ENCODE measurements around the gene P2RX4.
"Not testable (repeated sequence)": the region's sequence is repeated elsewhere in the genome, so short reads cannot be mapped to it uniquely, and the experiment has no call there.

Gene P2RX4

GRCh38 chr12:121186826-121187225, 23.1 kb upstream of the P2RX4 start:
- no peak for DNase-seq (ENCODE audit: low read depth, low spot score)
- H3K4me3 ChIP-seq (ENCODE audit: low read length), result no peak overlapping the region

DNA sequence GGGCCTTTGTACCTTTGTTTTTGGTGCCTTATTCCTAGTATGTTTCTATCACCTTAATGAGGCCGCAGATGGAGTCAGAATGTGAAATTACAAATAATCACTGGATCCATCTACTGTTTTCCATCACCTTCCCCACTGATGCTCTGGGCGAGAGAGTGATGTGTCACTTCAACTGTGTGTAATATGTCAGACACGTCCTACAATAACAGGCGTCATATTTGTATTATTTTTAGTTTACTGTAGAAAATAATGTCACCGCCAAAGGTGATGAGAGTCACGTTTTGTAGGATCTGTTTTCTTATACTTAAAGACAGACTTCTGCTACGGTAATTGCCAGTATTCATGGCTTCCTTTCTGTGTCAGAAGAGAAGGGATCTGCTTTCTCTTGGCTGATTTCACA, 22.4 kb upstream of the P2RX4 start:
- no peak overlapping the region for H3K4me3 ChIP-seq (ENCODE audit: low read length)
- no peak for DNase-seq (ENCODE audit: low read depth, low spot score)

DNA sequence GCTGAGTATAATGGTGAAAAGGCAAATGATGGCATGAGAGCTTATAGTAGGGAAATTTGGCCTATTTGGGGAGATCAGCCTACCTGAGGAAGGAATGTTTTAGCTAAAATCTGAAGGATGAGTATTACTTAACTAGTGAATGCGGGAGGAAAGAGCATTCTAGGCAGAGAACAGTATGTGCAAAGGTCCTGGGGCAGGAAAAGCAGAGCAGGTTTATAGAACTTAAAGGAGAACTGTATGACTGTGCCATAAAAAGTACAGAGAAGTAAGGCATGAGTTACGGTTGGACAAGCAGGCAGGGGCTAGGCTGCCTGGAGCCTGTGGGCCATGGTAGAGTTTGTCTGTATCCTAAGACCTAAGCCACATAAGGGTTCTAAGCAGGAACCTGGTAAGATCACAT, 21.7 kb upstream of the P2RX4 start:
- H3K4me3 ChIP-seq (ENCODE audit: low read length), result no peak overlapping the region
- DNase-seq (ENCODE audit: low read depth, low spot score), result no peak

DNA sequence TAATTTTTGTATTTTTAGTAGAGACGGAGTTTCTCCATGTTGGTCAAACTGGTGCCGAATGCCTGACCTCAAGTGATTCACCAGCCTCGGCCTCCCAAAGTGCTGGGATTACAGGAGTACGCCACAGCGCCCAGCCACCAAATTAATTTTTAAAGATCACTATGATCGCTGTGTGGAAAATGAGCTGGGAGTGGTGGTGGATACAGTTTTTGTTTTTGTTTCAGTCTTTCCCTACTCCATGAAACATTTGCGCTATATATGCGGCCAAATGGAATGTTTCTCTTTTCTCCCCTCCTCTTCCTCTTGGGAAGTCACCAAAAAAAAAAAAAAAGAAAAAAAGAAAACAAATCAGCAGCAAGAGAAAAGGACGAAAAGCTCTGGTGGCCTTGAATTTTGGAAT, 20.8 kb upstream of the P2RX4 start:
- DNase-seq (ENCODE audit: low read depth, low spot score), result no peak
- no peak overlapping the region for H3K4me3 ChIP-seq (ENCODE audit: low read length)

- no peak overlapping the region for H3K4me3 ChIP-seq (ENCODE audit: low read length)
- DNase-seq (ENCODE audit: low read depth, low spot score), result no peak
Observed at GRCh38 chr12:121189619-121190155, 20.2 kb upstream of the P2RX4 start.

DNA sequence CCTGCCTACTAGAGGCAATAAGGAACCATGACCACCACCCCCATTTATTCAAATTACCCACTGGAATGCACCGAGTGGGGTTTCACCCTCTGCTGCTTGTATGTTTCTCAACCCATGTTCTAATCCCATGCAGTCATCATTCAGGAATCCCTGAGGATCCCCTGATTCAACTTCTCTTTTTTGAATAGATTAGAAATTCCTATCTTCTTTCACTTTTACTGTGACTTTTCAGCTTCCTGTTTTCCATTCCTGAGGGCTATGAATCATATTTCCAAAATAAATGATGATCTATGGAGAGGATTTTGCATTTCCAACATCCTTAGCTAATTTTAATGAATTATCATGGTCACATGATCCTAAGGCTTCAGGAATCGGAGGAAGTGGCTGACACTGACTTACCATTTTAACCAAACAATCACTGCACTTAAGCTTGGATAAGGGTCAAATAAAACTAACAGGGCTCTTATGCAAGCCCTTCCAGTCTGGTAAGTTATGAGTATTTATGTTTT, 19.4 kb upstream of the P2RX4 start:
- DNase-seq (ENCODE audit: low read depth, low spot score), result no peak
- no peak overlapping the region for H3K4me3 ChIP-seq (ENCODE audit: low read length)

DNA sequence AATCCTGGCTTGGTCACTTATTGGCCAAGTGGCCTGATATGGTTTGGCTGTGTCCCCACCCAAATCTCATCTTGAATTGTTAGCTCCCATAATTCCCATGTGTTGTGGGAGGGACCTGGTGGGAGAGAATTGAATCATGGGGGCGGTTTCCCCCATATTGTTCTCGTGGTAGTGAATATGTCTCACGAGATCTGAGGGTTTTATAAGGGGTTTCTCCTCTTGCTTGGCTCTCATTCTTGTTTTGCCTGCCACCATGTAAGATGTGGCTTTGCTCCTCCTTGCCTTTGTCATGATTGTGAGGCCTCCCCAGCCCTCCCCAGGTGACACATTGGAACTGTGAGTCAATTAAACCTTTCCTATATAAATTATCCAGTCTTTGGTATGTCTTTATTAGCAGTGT, 18.8 kb upstream of the P2RX4 start:
- H3K4me3 ChIP-seq (ENCODE audit: low read length), result no peak overlapping the region
- no peak for DNase-seq (ENCODE audit: low read depth, low spot score)

DNA sequence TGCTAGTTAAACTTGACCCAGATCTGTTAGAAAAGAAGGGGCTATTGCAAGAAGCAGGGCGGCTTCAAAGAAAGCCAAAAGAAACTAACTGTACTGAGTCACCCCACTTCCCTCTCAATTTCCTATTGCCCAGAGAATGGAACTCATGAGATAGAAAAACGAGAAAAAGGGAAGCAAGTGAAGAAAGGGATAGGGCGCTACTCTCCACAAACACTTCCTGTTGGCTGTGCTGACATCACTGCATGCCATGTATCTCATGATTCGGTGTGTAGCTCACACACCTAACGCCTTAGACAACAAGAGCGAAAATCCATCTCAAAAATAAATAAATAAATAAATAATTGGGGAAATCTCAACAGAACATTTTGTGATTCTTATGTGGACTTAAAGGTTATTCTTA, 13.0 kb upstream of the P2RX4 start:
- H3K4me3 ChIP-seq (ENCODE audit: low read length), result no peak overlapping the region

DNA sequence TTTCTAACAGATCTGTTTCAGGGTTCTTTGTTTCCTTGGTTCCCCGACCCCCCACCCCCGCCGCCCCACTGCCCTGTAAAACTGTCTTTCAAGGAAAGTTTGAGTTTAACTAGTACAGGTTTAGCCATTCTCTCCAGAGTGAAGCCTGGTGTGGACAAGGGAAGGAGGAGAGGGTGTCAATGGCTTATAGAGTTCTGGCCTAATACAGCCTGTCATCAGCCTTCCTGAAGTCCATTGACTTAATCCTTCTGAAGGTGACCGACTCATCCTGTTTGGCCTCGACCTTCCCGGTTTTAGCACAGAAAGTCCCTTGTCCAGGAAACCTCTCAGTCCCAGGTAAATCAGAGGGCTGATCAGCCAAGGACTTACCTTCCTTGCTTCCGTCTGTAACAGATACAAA, 11.0 kb upstream of the P2RX4 start:
- no peak overlapping the region for H3K4me3 ChIP-seq (ENCODE audit: low read length)
- no peak for DNase-seq (ENCODE audit: low read depth, low spot score)

More for the DNA sequence above, 13.0 kb upstream of the P2RX4 start:
- no peak for DNase-seq (ENCODE audit: low read depth, low spot score)

GRCh38 chr12:121201140-121201539, 8.8 kb upstream of the P2RX4 start:
- not testable (repeated sequence) for DNase-seq (ENCODE audit: low read depth, low spot score); H3K4me3 ChIP-seq (ENCODE audit: low read length)

- no peak overlapping the region for H3K4me3 ChIP-seq (ENCODE audit: low read length)
- DNase-seq (ENCODE audit: low read depth, low spot score), result no peak
Observed at GRCh38 chr12:121202407-121203355, 7.2 kb upstream of the P2RX4 start.

- DNase-seq (ENCODE audit: low read depth, low spot score), result no peak
- no peak overlapping the region for H3K4me3 ChIP-seq (ENCODE audit: low read length)
Observed at GRCh38 chr12:121203482-121203881, 6.4 kb upstream of the P2RX4 start.

- no peak for DNase-seq (ENCODE audit: low read depth, low spot score)
- no peak overlapping the region for H3K4me3 ChIP-seq (ENCODE audit: low read length)
Observed at GRCh38 chr12:121205491-121205890, 4.4 kb upstream of the P2RX4 start.

GRCh38 chr12:121208571-121208970, 1.4 kb upstream of the P2RX4 start:
- not testable (repeated sequence) for DNase-seq (ENCODE audit: low read depth, low spot score); H3K4me3 ChIP-seq (ENCODE audit: low read length)

GRCh38 chr12:121209221-121209620, 708 bp upstream of the P2RX4 start:
- no peak for DNase-seq (ENCODE audit: low read depth, low spot score)
- H3K4me3 ChIP-seq (ENCODE audit: low read length), result peak overlapping the region; percentile 68

DNA sequence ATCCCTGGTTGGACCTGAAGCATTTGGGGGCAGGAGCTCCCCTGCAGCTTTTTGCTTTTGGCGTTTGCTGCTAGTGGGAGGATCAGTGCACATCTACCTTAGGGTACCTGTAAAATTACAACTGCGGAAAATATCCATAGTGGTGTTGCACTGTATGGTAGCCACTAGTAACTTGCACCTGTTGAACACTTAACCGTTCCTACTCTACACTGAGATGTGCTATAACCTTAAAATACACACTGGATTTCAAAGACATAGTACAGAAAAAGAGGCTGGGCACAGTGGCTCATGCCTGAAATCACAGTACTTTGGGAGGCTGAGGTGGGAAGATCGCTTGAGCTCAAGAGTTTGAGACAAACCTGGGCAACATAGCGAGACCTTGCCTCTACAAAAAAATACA, 2.9 kb downstream of the P2RX4 start:
- no peak for DNase-seq (ENCODE audit: low read depth, low spot score)
- H3K4me3 ChIP-seq (ENCODE audit: low read length), result no peak overlapping the region

DNA sequence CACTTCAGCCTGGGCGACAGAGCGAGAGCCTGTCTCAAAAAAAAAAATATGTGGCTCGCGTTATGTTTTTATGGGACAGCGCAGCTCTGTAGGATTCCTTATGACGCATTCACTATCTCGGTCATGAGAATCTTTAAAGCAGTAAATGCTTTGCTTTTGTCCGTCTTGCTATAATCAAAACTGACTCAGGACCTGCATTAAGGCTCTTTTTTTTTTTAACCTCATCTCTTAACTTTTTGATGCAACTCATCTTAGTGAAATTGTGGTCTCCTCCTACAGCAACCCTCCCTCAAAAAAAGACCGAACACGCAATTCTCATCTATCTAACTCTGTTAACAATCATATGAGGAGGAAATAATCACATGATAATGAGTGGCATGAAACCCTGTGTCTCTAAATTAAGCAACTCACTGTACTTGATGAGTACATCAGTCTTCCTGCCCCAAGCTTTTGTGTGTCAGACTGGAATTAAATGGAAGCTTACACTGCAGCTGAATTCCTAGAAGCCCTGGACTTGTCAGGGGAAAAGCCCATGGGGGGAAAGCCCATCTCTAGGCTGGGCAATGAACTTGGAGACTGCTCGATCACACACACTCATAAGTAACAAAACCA, 4.3 kb downstream of the P2RX4 start:
- no peak overlapping the region for H3K4me3 ChIP-seq (ENCODE audit: low read length)
- no peak for DNase-seq (ENCODE audit: low read depth, low spot score)

- no peak for DNase-seq (ENCODE audit: low read depth, low spot score)
- no peak overlapping the region for H3K4me3 ChIP-seq (ENCODE audit: low read length)
Observed at GRCh38 chr12:121214855-121215745, 5.2 kb downstream of the P2RX4 start.

- H3K4me3 ChIP-seq (ENCODE audit: low read length), result no peak overlapping the region
- no peak for DNase-seq (ENCODE audit: low read depth, low spot score)
Observed at GRCh38 chr12:121216102-121216501, 6.2 kb downstream of the P2RX4 start.

Measured in Jurkat, Clone E6-1 (cell line).